ENCODE results near the gene IYD.
"Not testable (repeated sequence)": the region's sequence is repeated elsewhere in the genome, so short reads cannot be mapped to it uniquely, and the experiment has no call there.

GRCh38 chr6:150449055-150449454 lies 80.2 kb downstream of the IYD start:
- not testable (repeated sequence) for TF ChIP-seq CTCF (IDR thresholded peaks at IDR 0.05); ZFX (IDR thresholded peaks at IDR 0.05; ENCODE audit: borderline replicate concordance)
